ENCODE results near the gene DHCR24. TPM values are rescaled to one million over a fixed set of nuclear protein-coding genes. Genes with fewer than 3 reads are reported as not detected.

DHCR24 gene
- total and polyA plus RNA-seq, 2 donors (not counting 3 experiments of a cell fraction or from before 2014, with no cell fraction given) = 223 to 239 TPM

DNA sequence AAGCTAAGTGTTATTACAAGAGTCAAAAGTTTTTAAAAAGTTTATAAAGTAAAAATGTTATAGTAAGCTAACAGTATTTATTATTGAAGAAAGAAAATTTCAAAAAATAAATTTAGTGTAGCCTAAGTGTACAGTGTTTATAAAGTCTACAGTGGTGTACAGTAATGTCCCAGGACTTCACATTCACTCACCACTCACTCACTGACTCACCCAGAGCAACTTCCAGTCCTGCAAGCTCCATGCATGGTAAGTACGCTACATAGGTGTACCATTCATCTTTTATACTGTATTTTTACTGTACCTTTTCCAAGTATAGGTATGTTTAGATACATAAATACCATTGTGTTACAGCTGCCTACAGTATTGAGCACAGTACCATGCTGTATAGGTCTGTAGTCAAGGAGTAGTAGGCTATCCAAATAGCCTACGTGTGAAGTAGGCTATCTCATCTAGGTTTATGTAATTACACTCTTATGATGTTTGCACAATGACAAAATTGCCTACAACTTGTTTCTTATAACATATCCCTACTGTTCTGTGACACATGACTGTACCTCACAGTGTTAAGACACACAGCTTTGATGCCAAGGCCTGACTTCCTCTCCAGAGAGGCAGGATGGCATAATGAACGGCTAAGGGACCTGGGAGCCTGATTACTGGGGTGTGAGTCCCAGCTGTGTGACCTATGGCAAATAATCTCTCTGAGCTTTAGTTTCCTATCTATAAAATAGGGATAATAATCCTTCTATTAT is 12.7 kb downstream of the DHCR24 start:
- TF ChIP-seq GATA2 (IDR thresholded peaks at IDR 0.05; ENCODE audit: insufficient read depth, insufficient read length, low read depth, low read length) = no peak
- no peak for TF ChIP-seq POLR2A (IDR thresholded peaks at IDR 0.05; ENCODE audit: low read depth, low read length)
- no peak for TF ChIP-seq MYC (IDR thresholded peaks at IDR 0.05; ENCODE audit: low read depth, low read length)
- TF ChIP-seq, protein P1, sequence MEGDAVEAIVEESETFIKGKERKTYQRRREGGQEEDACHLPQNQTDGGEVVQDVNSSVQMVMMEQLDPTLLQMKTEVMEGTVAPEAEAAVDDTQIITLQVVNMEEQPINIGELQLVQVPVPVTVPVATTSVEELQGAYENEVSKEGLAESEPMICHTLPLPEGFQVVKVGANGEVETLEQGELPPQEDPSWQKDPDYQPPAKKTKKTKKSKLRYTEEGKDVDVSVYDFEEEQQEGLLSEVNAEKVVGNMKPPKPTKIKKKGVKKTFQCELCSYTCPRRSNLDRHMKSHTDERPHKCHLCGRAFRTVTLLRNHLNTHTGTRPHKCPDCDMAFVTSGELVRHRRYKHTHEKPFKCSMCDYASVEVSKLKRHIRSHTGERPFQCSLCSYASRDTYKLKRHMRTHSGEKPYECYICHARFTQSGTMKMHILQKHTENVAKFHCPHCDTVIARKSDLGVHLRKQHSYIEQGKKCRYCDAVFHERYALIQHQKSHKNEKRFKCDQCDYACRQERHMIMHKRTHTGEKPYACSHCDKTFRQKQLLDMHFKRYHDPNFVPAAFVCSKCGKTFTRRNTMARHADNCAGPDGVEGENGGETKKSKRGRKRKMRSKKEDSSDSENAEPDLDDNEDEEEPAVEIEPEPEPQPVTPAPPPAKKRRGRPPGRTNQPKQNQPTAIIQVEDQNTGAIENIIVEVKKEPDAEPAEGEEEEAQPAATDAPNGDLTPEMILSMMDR (IDR thresholded peaks at IDR 0.05; ENCODE audit: extremely low read depth in 1 of 2, insufficient read depth in 1 of 2, low read depth in 1 of 2, low read length in 2 of 2) = no peak
- no peak for TF ChIP-seq EZH2 (IDR thresholded peaks at IDR 0.05; ENCODE audit: borderline replicate concordance, low read depth, low read length, severe bottlenecking)
- no peak for TF ChIP-seq POLR2AphosphoS5 (IDR thresholded peaks at IDR 0.05; ENCODE audit: insufficient read depth, low read depth, low read length)
- no peak for TF ChIP-seq JUN (IDR thresholded peaks at IDR 0.05; ENCODE audit: borderline replicate concordance, insufficient read depth, insufficient read length, low read depth)
- no peak for TF ChIP-seq FOS (IDR thresholded peaks at IDR 0.05; ENCODE audit: borderline replicate concordance, insufficient read depth, low read length)
- TF ChIP-seq, protein P2, sequence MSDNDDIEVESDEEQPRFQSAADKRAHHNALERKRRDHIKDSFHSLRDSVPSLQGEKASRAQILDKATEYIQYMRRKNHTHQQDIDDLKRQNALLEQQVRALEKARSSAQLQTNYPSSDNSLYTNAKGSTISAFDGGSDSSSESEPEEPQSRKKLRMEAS (IDR thresholded peaks at IDR 0.05; ENCODE audit: insufficient read depth, insufficient read length) = no peak
- no peak overlapping the region for H3K27ac ChIP-seq (ENCODE audit: insufficient read depth, low read depth, low read length)
- no peak overlapping the region for H2AFZ ChIP-seq (ENCODE audit: low read depth, low read length)
- no peaks in the 10 kb centered on the region for H3K9me1 ChIP-seq (replicated peaks; ENCODE audit: control insufficient read depth, extremely low read depth, insufficient read depth, low read length)
- H3K4me1 ChIP-seq (ENCODE audit: control insufficient read depth, extremely low read depth, insufficient read depth, low read length) = no peaks in the 10 kb centered on the region
- no peaks in the 10 kb centered on the region for H3K27me3 ChIP-seq (ENCODE audit: control insufficient read depth in 2 of 2, insufficient read depth in 2 of 2, low read length in 2 of 2)
- H3K4me2 ChIP-seq (ENCODE audit: insufficient read depth, low read length) = no peak overlapping the region
- POLR2A ChIA-PET = no interaction called here
- FAIRE-seq = no peak
- intact Hi-C loops (cut with micrococcal nuclease) (no loop called here), dilution Hi-C loops (cut with MboI; ENCODE audit: extremely low pct_ligation_motif_present, low sequenced_read_pairs) (no loop called here)
- no peak for DNase-seq (ENCODE audit: low read depth, low spot score)
- H3K36me3 ChIP-seq (ENCODE audit: control insufficient read depth in 2 of 2, extremely low read depth in 1 of 2, insufficient read depth in 2 of 2, low read length in 2 of 2) = peaks cover 13 to 24% of the 10 kb centered on the region in 2 experiments
- no peak overlapping the region for H3K4me3 ChIP-seq (replicated peaks in 1 of 3; ENCODE audit: insufficient read depth in 1 of 3, low read depth in 1 of 3, low read length in 3 of 3)
- H4K20me1 ChIP-seq (replicated peaks; ENCODE audit: control insufficient read depth, extremely low read depth, insufficient read depth, low read length) = peaks cover 3% of the 10 kb centered on the region
- H3K9me3 ChIP-seq (replicated peaks; ENCODE audit: control insufficient read depth, insufficient read depth, low read length) = no peaks in the 10 kb centered on the region
- CTCF ChIA-PET = interaction anchor here (0.6 to 1.2 kb wide), 5 partner anchors 12 to 381 kb away, joined by 3 to 4 read pairs (median 3); partner anchors contain the start of gene DHCR24
- H3K79me2 ChIP-seq (ENCODE audit: control insufficient read depth, insufficient read depth, low read length) = peaks cover 36% of the 10 kb centered on the region
- no TSS peak for BruUV-seq (replicated peaks)
- no peak overlapping the region for H3K9ac ChIP-seq (replicated peaks; ENCODE audit: extremely low read depth, insufficient read depth, low read length)

Measured in endothelial cell of umbilical vein (primary cell).